Stimulated activated CD4-positive, alpha-beta T cell treated with anti-CD3 and anti-CD28 coated beads, Interleukin-12 subunit alpha, Interleukin-12 subunit beta, amount 100 ng/mL, for 48 hours (primary cell): ENCODE results near the gene CADPS.

ENCODE experiments used
- DNase-seq, 3 donors: peaks; one replicate each; pipeline ENCODE4 v3.0.0-alpha.2; 2020; ENCODE audit warnings: low read depth in 2 of 3, low spot score in 1 of 3

CADPS gene

DNA sequence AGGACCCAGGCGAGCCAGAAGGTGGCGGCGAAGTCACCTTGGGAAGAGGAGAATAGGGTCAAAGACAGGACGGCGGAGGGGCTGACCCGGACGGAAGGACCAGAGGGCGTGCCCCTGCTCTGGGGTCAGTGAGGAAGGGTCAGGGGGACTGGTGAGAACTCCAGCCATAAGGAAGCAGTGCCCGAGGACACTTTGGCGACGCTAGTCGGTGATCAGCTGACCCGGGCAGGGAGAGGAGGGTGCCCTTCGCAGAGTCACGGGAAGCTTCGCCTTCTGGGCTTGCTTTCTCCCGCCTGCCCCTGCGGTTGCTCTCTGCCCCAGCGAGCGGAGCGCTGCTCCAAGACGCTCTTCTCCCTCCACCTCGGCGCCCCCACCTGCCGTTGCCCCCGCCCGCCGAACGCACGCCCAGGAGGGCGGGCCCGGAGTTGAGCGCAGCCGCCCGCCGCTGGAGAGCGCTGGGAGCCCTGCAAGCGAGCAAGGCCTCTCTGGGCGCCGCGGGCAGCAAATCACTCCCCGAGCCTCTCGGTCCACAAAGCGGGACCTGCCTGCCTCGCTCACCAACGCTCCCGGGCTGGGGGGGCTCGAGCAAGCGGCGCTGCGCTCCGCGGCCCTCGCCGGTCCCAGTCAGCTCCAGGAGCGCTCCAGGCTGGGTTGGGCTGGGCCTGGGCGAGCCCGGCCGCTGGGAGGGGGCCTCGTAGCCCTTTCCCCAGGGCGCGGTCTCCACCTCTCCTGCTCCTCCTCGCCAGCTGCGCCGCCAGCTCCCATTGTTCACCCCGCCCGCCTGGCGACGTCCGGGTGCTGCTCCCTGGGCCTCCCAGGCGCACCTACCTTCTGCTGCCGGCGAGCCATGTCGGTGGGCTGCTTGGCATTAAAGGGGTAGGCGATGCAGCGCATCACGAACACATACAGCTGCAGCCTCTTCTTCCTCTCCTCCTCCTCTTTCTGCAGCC lies 1.2 kb downstream of the CADPS start:
- no peak for DNase-seq

GRCh38 chr3:62873451-62873760 lies 1.8 kb downstream of the CADPS start:
- DNase-seq: no peak

GRCh38 chr3:62872318-62872717 lies 2.9 kb downstream of the CADPS start:
- no peak for DNase-seq

DNA sequence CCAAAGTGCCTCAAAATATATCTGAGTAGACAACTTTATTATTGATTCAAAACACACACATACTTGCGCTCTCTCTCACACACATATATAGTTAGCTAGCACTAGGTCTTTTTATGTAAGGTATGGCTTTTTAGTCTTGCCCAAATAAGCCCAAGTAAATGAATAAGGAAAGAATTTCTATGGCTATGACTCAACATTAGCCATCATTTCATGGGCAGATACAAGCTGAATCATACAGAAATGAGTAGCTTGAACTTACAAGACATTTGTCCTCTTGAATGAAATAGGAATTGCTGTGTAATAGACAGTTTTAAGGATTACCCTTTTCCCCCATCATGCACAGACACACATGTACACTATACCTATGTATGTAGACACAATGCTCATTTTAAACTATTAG lies 4.9 kb downstream of the CADPS start:
- DNase-seq: no peak

GRCh38 chr3:62863648-62864047 lies 11.6 kb downstream of the CADPS start:
- no peak for DNase-seq

GRCh38 chr3:62859203-62859791 lies 15.9 kb downstream of the CADPS start:
- no peak for DNase-seq

DNA sequence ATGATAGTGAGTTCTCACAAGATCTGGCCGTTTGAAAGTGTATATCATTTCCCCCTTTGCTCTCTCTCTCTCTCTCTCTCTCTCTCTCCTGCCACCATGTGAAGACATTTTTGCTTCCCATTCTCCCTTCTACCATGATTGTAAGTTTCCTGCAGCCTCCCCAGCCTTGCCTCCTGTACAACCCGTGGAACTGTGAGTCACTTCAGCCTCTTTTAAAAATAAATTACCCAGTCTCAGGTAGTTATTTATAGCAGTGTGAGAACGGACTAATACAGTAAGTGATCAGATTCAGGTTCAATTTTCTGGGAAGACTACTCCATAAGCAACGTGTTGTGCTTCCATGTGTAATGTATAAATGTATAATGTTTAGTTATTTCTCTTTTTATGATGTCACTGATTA lies 29.2 kb downstream of the CADPS start:
- DNase-seq: no peak

DNA sequence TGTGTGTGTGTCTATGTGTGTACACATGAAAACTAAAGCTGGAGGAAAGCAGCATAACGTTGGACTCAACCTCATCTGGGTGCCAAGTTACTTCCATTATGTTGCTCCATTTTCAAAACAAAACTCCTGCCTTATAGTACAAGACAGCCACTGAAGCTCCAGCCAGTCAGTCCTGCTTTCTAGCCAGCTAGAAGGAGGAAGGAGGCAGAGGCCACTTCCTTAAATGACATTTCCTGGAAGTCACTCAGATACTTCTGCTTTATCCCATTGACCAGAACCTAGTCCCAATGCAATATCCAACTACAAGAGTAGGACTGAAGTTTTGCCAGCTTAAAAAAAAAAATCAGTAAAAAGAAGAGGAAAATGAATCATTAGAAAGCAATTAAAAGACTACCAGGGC lies 31.7 kb downstream of the CADPS start:
- no peak for DNase-seq

DNA sequence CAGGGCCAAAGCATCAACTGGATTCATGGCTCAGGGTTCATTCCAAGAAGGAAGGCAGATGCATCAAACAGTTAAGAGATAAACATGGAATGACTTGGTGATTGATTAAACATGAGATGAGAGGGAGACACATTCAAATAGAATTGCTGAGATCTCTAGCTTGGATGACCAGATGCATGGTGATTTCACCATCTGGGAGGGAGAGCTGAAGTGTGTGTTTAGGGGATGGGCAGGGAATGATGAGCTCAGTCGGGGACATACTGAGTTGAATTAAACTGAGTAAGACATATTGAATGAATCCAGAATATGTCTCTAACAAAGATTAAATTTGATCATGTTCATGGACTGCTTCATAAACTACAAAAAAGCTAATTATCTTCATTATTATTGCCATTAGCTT lies 35.5 kb downstream of the CADPS start:
- DNase-seq: no peak

DNA sequence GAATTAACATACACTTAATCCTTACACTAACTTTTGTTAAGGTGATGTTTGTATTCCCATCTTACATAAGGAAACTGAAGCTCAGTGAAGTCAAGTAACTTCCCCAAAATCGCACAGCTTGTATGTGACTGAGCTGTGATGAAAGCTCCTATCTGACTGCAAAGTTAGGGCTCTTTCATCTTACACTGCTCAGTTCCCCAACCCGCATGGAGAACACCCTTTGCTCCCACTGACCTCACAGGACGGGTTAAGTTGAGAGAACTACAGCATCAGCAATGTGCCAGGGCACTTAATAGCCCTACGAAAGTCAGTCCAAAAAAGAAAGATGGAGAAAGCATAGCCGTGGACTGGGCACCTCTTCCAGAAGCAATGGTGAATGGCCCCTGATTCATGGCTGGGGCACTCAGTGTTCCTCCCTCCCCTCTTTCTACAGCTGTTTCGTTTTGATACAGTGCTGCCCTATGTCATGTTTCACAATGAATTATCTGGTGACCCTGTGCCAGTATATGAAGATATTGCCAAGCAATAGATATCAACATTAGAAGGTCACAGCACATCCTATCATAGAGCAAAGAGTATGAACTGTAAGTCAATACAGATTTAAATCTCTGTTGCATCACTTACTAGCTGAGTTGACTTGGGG lies 38.0 kb downstream of the CADPS start:
- DNase-seq: no peak

DNA sequence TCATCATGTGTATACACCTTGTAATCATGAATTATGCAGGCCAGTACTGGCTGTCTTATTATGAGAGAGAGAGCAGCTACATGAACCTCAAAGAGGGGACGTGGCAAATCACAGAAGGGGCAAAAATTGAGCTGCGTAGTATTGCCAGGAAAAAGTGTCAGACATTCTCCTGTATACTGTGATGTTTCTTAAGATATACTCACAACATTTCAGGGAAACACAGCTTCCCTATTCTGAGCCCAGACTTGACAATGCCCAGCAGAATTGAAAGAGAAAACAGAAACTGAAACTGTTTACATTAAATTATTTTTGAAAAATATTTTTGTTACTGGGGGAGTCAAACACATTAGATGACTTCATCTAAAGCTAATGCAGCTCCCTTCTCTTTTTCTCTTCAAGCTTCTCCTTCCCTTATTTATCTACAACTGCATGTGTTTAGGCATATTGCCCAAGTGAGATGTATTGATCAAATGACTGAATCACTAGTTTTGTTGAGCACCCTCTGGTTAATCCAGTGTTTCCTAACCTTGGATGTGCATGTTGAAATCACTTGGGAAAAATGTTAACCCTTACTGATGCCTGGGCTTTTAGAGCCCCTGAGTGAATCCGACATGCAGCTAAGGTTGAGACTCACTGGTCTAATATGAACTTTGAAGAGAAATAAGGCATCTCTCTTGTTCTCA lies 39.5 kb downstream of the CADPS start:
- DNase-seq: no peak

GRCh38 chr3:62833538-62833937 lies 41.7 kb downstream of the CADPS start:
- no peak for DNase-seq

DNA sequence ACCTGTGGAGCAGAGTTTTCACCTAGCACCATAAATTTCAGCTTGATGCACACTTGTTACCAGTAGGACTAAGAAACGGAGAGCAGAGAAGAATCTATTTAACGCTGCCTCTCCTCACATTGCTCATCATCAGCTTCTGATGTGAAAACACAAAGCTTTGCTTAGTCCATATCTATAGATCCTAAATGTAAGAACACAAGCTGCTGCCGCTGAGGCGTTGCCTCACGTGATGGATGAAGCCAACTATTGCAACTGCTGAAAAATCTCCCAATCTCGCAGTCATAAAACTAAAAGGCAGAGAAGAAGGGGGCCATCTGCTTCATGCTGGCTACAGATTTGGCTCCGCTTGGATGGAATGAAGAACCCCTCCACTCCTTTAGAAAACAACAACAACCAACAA lies 42.7 kb downstream of the CADPS start:
- DNase-seq: no peak

DNA sequence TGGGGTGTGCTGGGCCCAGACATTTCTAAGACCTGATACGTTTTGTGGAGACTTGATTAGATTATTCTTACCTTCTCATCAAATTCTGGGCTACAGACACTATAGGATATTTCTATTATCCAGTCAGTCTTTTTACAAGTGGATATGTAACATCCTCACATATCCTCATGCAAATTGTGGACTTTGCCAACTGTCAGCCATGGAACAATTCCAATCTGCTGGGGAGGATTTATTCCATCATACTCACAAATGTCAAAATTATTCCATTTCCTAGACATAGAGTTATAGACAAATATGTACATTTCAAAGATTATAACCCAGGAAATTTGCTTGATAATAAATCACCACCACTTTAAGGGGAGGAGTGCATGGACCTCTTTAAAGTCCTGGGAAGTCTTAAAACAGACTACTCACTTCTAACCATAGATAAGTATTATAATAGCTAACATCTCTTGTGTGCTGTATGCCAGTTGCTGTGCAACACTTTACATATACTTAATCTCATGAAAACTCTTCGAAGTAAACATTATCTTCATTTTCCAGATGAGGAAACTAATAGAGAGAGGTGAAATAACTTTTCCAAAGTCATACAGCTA lies 44.4 kb downstream of the CADPS start:
- DNase-seq: no peak

DNA sequence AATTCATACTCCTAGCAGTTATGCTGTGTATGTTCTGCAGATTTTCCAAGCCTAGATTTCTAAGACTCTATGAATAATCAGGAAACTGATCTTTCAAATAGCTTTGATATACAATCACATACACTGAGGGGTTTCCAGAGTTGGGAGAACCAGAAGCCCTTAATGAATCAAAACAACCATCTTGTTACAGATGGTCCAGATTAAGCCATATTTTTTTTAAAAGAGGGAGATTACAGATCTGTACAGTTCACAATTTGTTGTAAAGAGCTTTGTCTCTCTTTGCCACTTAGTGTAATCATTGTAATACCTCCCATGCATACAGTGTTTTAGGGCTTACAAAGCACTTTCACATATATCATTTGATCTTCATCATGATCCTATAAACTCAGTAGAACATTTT lies 47.7 kb downstream of the CADPS start:
- DNase-seq: no peak

GRCh38 chr3:62824965-62825592 lies 50.1 kb downstream of the CADPS start:
- no peak for DNase-seq

- no peak for DNase-seq
Observed at GRCh38 chr3:62823461-62824050, 51.7 kb downstream of the CADPS start.

- no peak for DNase-seq
Observed at GRCh38 chr3:62822905-62823304, 52.3 kb downstream of the CADPS start.

DNA sequence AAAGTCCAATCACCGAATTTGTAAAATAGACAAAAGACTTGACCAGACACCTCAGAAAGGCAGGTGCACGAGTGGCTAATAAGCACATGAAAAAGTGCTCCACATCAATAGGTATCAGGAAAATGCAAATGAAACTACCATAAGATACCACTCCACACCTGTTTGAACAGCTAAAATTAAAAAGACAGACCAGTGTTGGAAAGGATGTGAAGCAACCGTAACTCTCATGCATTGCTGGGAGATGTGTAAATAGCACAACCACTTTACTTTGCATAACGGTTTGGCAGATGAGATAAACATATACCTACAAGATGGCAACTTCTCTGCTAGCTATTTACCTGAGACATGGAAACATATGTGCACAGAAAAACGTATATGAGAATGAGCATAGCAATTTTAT lies 56.9 kb downstream of the CADPS start:
- no peak for DNase-seq

- DNase-seq: no peak
Observed at GRCh38 chr3:62817678-62818077, 57.5 kb downstream of the CADPS start.

DNA sequence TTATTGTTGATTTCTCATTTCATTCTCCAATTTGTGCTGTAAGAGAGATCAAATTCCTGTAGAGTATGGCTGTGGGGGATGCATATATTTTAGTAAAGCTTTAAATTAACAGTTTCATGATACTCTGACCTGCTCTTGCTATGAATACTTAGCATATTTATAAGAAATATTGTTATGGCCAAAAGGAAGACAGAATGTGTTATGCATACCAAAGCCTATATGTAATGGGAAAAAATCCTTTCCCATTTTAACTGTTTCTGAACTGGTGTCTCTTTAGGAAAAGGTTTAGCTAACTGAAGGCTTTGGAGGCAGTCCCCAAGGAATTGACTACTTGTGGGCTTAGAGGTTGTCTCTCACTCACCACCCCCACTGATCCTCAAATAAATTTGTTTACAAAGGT lies 59.2 kb downstream of the CADPS start:
- no peak for DNase-seq
